AG09319 (cell line): Measurements from ENCODE around the gene ZBTB7C.

Experiments used
- DNase-seq: peaks from one replicate; pipeline ENCODE4 v3.0.0-alpha.2; 2010; ENCODE audit warnings: low read depth; ENCODE audit errors: extremely low read depth
- TF ChIP-seq, protein P1 (sequence below): IDR thresholded peaks from 2 replicates; pipeline ENCODE4 v1.5.1; 2011; ENCODE audit warnings: low read depth, mild to moderate bottlenecking, inconsistent platforms, low read length, moderate library complexity

ZBTB7C gene

DNA sequence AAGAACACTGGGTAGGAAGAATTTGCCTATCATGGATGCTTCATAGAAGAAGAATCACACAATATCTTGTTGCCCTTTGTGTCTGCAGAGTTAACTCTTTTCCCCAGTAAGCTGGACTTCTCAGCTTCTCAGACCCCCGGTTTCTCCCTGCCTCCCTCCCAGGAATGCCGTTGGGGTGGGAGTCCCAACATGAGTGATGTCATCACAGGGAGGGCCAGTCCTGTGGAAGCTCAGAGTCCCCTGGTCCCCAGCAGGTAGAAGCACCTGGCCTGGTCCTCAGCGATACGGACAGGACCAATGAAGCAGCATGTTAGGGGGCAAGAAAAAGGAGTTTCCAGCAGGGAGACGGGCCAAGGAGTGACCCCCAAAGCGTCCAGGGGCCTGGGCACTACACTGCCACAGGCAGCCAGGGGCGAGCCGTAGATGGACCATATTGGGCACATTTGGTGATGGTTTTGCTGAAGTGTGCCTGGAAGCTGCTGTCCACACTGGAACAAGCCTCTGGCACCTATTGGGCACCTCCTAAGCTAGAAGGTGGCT is 242.8 kb downstream of the ZBTB7C start:
- DNase-seq: no peak
- TF ChIP-seq, protein P1, sequence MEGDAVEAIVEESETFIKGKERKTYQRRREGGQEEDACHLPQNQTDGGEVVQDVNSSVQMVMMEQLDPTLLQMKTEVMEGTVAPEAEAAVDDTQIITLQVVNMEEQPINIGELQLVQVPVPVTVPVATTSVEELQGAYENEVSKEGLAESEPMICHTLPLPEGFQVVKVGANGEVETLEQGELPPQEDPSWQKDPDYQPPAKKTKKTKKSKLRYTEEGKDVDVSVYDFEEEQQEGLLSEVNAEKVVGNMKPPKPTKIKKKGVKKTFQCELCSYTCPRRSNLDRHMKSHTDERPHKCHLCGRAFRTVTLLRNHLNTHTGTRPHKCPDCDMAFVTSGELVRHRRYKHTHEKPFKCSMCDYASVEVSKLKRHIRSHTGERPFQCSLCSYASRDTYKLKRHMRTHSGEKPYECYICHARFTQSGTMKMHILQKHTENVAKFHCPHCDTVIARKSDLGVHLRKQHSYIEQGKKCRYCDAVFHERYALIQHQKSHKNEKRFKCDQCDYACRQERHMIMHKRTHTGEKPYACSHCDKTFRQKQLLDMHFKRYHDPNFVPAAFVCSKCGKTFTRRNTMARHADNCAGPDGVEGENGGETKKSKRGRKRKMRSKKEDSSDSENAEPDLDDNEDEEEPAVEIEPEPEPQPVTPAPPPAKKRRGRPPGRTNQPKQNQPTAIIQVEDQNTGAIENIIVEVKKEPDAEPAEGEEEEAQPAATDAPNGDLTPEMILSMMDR: no peak

- DNase-seq: no peak
- TF ChIP-seq, protein P1: no peak
Measured at GRCh38 chr18:48165111-48165866, 243.9 kb downstream of the ZBTB7C start.

DNA sequence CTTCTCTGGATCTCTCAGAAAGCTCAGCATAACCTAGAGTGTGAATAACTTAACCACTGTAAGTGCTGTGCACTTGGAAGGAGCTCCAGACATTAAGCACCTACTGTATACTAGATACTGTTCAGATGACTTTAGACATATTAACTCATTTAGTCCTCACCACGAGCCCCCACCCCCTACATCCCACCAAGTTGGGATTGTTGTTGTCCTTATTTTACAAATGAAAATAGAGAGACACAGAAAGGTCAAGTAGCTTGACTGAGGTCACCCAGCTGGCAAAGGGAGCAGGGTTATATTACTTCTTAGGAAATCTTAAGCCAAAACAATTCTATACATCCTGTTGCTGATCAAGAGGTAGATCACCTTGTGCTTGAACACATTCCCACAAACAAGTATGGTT is 244.5 kb downstream of the ZBTB7C start:
- TF ChIP-seq, protein P1: no peak
- no peak for DNase-seq

GRCh38 chr18:48164116-48164515 is 245.1 kb downstream of the ZBTB7C start:
- DNase-seq: no peak
- TF ChIP-seq, protein P1: no peak

DNA sequence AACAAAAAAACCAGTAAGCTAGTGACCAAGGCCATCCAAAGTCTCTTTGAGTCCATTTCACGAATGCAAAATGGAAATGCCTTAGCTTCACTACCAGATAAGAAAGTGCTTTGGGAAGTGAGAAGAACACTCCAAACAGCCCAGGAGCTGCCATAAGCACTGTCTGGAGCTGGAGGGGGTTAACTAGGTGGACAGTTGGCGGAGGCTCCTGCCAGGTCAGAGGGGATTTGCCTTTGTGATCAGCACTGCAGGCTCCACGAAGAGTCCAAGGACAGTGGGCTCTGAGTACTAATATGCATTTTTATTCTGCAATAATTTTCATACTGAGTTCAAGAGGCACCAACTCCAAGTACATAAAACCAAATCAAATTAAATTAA is 245.5 kb downstream of the ZBTB7C start:
- no peak for DNase-seq
- TF ChIP-seq, protein P1: no peak

- no peak for DNase-seq
- TF ChIP-seq, protein P1: no peak
Measured at GRCh38 chr18:48162956-48163737, 246.0 kb downstream of the ZBTB7C start.
